ENCODE measurements around the gene KANSL1. TPM values are rescaled to one million over a fixed set of nuclear protein-coding genes. Genes with fewer than 3 reads are reported as not detected.

Gene KANSL1
- total RNA-seq, 1 donor from 2014 or later, result 99.8 TPM

DNA sequence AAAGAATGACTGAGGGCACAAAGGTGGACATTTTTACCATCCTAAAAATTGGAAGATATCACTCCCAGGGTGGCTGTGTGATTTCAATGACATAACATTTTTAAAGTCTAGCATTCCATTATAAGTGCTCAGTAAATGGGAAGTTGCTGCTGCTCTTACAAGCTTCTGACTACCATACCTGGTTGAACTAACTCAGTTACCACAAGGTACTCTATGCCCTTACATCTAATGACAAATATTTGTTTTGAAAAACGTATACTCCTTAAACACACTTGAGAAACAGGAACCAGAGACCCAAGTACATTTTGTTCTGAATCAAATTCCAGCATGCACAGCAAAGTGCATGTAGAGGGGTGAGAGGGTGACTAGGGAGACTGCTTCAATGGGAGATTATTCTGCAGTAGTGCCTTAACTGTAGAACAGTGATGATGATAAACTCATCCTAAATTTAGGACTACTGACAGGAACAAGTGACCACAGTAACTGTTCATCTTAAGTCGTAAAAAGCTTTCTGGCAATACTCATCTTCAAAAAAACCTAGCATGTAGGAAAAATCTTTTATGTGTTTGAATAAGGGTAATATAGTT is 83.5 kb downstream of the KANSL1 start:
- Histone ChIP-seq H4K20me1 (ENCODE audit: insufficient read depth, low read length) (peaks cover 100% of the 10 kb centered on the region), H3K4me1 (ENCODE audit: insufficient read depth, low read length) (no peaks in the 10 kb centered on the region), H3K9me3 (ENCODE audit: insufficient read depth, low read depth, low read length) (no peaks in the 10 kb centered on the region), H3K27me3 (ENCODE audit: insufficient read depth, low read length) (no peaks in the 10 kb centered on the region), H3K4me3 (ENCODE audit: insufficient read depth, low read depth, low read length) (no peak overlapping the region), H3K27ac (ENCODE audit: low read depth, low read length) (no peak overlapping the region), H3K36me3 (ENCODE audit: insufficient read depth, low read length) (no peaks in the 10 kb centered on the region), H3K4me2 (ENCODE audit: low read length) (no peak overlapping the region), H3K79me2 (ENCODE audit: insufficient read depth, low read length) (peaks cover 99% of the 10 kb centered on the region), H2AFZ (ENCODE audit: low read depth, low read length) (no peak overlapping the region), H3K9ac (ENCODE audit: low read length) (no peak overlapping the region)
- FAIRE-seq (no peak), DNase-seq (ENCODE audit: low read depth) (no peak)
- H3K36me3 Mint-ChIP-seq (ENCODE audit: low read depth, unreplicated experiment), result peaks cover 2% of the 10 kb centered on the region
- H3K27me3 Mint-ChIP-seq (ENCODE audit: low read depth, unreplicated experiment), result no peaks in the 10 kb centered on the region
- TF ChIP-seq, protein P1, sequence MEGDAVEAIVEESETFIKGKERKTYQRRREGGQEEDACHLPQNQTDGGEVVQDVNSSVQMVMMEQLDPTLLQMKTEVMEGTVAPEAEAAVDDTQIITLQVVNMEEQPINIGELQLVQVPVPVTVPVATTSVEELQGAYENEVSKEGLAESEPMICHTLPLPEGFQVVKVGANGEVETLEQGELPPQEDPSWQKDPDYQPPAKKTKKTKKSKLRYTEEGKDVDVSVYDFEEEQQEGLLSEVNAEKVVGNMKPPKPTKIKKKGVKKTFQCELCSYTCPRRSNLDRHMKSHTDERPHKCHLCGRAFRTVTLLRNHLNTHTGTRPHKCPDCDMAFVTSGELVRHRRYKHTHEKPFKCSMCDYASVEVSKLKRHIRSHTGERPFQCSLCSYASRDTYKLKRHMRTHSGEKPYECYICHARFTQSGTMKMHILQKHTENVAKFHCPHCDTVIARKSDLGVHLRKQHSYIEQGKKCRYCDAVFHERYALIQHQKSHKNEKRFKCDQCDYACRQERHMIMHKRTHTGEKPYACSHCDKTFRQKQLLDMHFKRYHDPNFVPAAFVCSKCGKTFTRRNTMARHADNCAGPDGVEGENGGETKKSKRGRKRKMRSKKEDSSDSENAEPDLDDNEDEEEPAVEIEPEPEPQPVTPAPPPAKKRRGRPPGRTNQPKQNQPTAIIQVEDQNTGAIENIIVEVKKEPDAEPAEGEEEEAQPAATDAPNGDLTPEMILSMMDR (IDR thresholded peaks at IDR 0.05; ENCODE audit: insufficient read depth, low read depth, low read length), result no peak
- TF ChIP-seq EZH2 (IDR thresholded peaks at IDR 0.05; ENCODE audit: insufficient read depth, low read length), result no peak
- H3K27ac Mint-ChIP-seq (ENCODE audit: unreplicated experiment), result no peak overlapping the region
- no peak overlapping the region for H3K4me3 Mint-ChIP-seq (ENCODE audit: unreplicated experiment)
- H3K4me1 Mint-ChIP-seq (ENCODE audit: low read depth, unreplicated experiment), result peaks cover 42% of the 10 kb centered on the region
- H3K9me3 Mint-ChIP-seq (ENCODE audit: unreplicated experiment), result no peaks in the 10 kb centered on the region

DNA sequence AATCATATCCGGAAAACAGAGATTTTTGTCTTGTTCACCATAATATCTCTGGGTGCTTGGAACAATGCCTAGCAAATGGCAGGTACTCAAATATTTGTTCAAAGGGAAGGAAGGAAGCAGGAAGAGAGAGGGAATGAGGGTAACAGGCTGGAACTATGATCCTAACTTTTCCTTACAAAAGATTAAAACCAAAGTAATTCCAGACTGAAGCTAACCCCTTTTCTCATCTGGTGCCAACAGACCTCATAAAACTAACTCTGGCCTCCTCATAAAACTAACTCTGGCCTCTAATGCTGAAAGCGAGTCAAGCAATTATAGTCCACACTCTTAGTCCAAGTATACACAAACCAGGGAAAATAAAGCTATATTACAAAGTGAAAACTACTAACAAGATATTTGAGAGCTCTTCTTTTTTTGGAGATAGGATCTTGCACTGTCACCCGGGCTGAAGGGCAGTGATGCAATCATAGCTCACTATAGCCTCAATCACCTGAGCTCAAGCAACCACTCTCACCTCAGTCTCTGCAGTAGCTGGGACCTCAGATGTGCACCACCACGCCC is 84.6 kb downstream of the KANSL1 start:
- peaks cover 98% of the 10 kb centered on the region for H4K20me1 ChIP-seq (ENCODE audit: insufficient read depth, low read length)
- Mint-ChIP-seq H3K4me1 (ENCODE audit: low read depth, unreplicated experiment) (peaks cover 41% of the 10 kb centered on the region), H3K27me3 (ENCODE audit: low read depth, unreplicated experiment) (no peaks in the 10 kb centered on the region), H3K36me3 (ENCODE audit: low read depth, unreplicated experiment) (peaks cover 2% of the 10 kb centered on the region), H3K27ac (ENCODE audit: unreplicated experiment) (peak overlapping the region; percentile 36), H3K9me3 (ENCODE audit: unreplicated experiment) (no peaks in the 10 kb centered on the region), H3K4me3 (ENCODE audit: unreplicated experiment) (no peak overlapping the region)
- DNase-seq (ENCODE audit: low read depth) (no peak), FAIRE-seq (no peak)
- TF ChIP-seq, protein P1 (IDR thresholded peaks at IDR 0.05; ENCODE audit: insufficient read depth, low read depth, low read length), result no peak
- TF ChIP-seq EZH2 (IDR thresholded peaks at IDR 0.05; ENCODE audit: insufficient read depth, low read length), result no peak
- H3K4me2 ChIP-seq (ENCODE audit: low read length), result no peak overlapping the region
- peaks cover 99% of the 10 kb centered on the region for H3K79me2 ChIP-seq (ENCODE audit: insufficient read depth, low read length)
- no peak overlapping the region for H3K9ac ChIP-seq (ENCODE audit: low read length)
- H3K27me3 ChIP-seq (ENCODE audit: insufficient read depth, low read length), result no peaks in the 10 kb centered on the region
- H3K9me3 ChIP-seq (ENCODE audit: insufficient read depth, low read depth, low read length), result no peaks in the 10 kb centered on the region
- H3K36me3 ChIP-seq (ENCODE audit: insufficient read depth, low read length), result no peaks in the 10 kb centered on the region
- no peak overlapping the region for H3K27ac ChIP-seq (ENCODE audit: low read depth, low read length)
- H3K4me3 ChIP-seq (ENCODE audit: insufficient read depth, low read depth, low read length), result no peak overlapping the region
- H2AFZ ChIP-seq (ENCODE audit: low read depth, low read length), result no peak overlapping the region
- H3K4me1 ChIP-seq (ENCODE audit: insufficient read depth, low read length), result no peaks in the 10 kb centered on the region

DNA sequence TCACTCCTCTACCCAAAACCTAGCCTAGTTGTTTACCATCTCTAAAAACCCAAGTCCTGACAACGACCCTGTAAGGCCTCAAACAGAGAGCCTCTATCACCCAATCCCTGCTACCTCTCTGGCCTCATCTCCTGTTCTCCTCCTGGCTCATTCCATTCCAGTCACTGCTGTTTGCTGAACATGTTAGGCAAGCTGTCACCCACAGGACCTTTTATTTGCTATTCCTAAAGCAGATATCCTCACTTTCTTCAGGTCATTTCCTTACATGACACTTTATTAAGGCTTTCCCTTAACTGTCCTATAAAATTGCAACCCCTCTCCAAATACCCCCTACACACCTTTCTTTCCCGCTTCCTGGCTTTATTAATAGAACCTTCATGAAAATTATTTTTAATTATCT is 85.1 kb downstream of the KANSL1 start:
- Histone ChIP-seq H3K9me3 (ENCODE audit: insufficient read depth, low read depth, low read length) (no peaks in the 10 kb centered on the region), H4K20me1 (ENCODE audit: insufficient read depth, low read length) (peaks cover 97% of the 10 kb centered on the region), H3K36me3 (ENCODE audit: insufficient read depth, low read length) (no peaks in the 10 kb centered on the region), H3K4me2 (ENCODE audit: low read length) (no peak overlapping the region), H3K79me2 (ENCODE audit: insufficient read depth, low read length) (peaks cover 99% of the 10 kb centered on the region), H2AFZ (ENCODE audit: low read depth, low read length) (no peak overlapping the region), H3K4me3 (ENCODE audit: insufficient read depth, low read depth, low read length) (no peak overlapping the region), H3K4me1 (ENCODE audit: insufficient read depth, low read length) (no peaks in the 10 kb centered on the region), H3K9ac (ENCODE audit: low read length) (no peak overlapping the region), H3K27ac (ENCODE audit: low read depth, low read length) (no peak overlapping the region), H3K27me3 (ENCODE audit: insufficient read depth, low read length) (no peaks in the 10 kb centered on the region)
- peaks cover 2% of the 10 kb centered on the region for H3K36me3 Mint-ChIP-seq (ENCODE audit: low read depth, unreplicated experiment)
- no peak overlapping the region for H3K27ac Mint-ChIP-seq (ENCODE audit: unreplicated experiment)
- H3K4me3 Mint-ChIP-seq (ENCODE audit: unreplicated experiment), result peak overlapping the region; percentile 46
- TF ChIP-seq, protein P1 (IDR thresholded peaks at IDR 0.05; ENCODE audit: insufficient read depth, low read depth, low read length), result no peak
- peaks cover 42% of the 10 kb centered on the region for H3K4me1 Mint-ChIP-seq (ENCODE audit: low read depth, unreplicated experiment)
- FAIRE-seq (no peak), DNase-seq (ENCODE audit: low read depth) (no peak)
- H3K9me3 Mint-ChIP-seq (ENCODE audit: unreplicated experiment), result no peaks in the 10 kb centered on the region
- no peaks in the 10 kb centered on the region for H3K27me3 Mint-ChIP-seq (ENCODE audit: low read depth, unreplicated experiment)
